Astrocyte of the spinal cord (primary cell): ENCODE data around the gene PNPLA2.

ENCODE experiments used
- DNase-seq: peaks from one replicate; pipeline ENCODE4 v3.0.0; 2011; ENCODE audit warnings: low read depth, low spot score
- H3K4me3 ChIP-seq: 2 replicates; pipeline ENCODE4 v1.5.1; 2011; ENCODE audit warnings: low read depth, mild to moderate bottlenecking, low read length, moderate library complexity
- CTCF ChIP-seq: IDR thresholded peaks from 2 replicates; pipeline ENCODE4 v1.5.1; 2012; ENCODE audit warnings: low read depth, mild to moderate bottlenecking, low read length, inconsistent platforms
- in situ Hi-C: cut with HindIII; loops from 2 replicates; pipeline ENCODE4 v1.10.0; 2017; ENCODE audit warnings: low sequenced_read_pairs

The PNPLA2 gene

GRCh38 chr11:873706-874105 is 55.0 kb downstream of the PNPLA2 start:
- no peak for DNase-seq
- no peak overlapping the region for H3K4me3 ChIP-seq
- no peak for TF ChIP-seq CTCF
- in situ Hi-C loops = no loop called here
